ENCODE measurements around the gene ZBTB4. TPM values are rescaled to one million over a fixed set of nuclear protein-coding genes. Genes with fewer than 3 reads are reported as not detected.

Gene ZBTB4
- total and polyA plus RNA-seq, 9 of the 15 experiments (the other 6 are each of a cell fraction or from before 2014, with no cell fraction given) = 0.92 to 6.9 (median 3.3) TPM

- in situ Hi-C loops (cut with MboI) = no loop called here
- Histone ChIP-seq H3K27me3 (ENCODE audit: control insufficient read depth in 2 of 2, insufficient read depth in 2 of 2, low read length in 2 of 2) (no peaks in the 10 kb centered on the region), H3K9me3 (replicated peaks; ENCODE audit: control insufficient read depth, insufficient read depth, low read depth, low read length) (no peaks in the 10 kb centered on the region), H3K79me2 (ENCODE audit: control insufficient read depth, insufficient read depth, low read length) (no peaks in the 10 kb centered on the region), H3K4me2 (ENCODE audit: insufficient read depth, low read length) (no peak overlapping the region), H3K4me1 (replicated peaks in 1 of 2; ENCODE audit: control insufficient read depth in 2 of 2, insufficient read depth in 2 of 2, low read length in 2 of 2) (peaks cover 0 to 14% of the 10 kb centered on the region in 2 experiments; a peak in 2 of 5 replicates), H4K20me1 (replicated peaks; ENCODE audit: control insufficient read depth, insufficient read depth, low read length) (no peaks in the 10 kb centered on the region), H3K9me1 (ENCODE audit: control insufficient read depth, insufficient read depth, low read length) (no peaks in the 10 kb centered on the region), H3K9ac (ENCODE audit: insufficient read depth in 1 of 2, low read depth in 2 of 2, low read length in 2 of 2) (no peak overlapping the region; a peak in 1 of 4 replicates), H3K36me3 (ENCODE audit: control insufficient read depth, insufficient read depth, low read length) (no peaks in the 10 kb centered on the region), H3K27ac (ENCODE audit: extremely low read depth, low read depth, low read length) (no peak overlapping the region), H3K4me3 (no peak overlapping the region), H2AFZ (ENCODE audit: low read depth, low read length) (no peak overlapping the region)
- ATAC-seq (no peak), FAIRE-seq (no peak), DNase-seq (ENCODE audit: extremely low read depth in 1 of 4, low spot score in 3 of 4) (no peak)
- no peak for TF ChIP-seq CSDE1 (IDR thresholded peaks at IDR 0.05)
- TF ChIP-seq CCAR2 (IDR thresholded peaks at IDR 0.05; ENCODE audit: low read depth, low read length) = no peak
- TF ChIP-seq, protein P1, sequence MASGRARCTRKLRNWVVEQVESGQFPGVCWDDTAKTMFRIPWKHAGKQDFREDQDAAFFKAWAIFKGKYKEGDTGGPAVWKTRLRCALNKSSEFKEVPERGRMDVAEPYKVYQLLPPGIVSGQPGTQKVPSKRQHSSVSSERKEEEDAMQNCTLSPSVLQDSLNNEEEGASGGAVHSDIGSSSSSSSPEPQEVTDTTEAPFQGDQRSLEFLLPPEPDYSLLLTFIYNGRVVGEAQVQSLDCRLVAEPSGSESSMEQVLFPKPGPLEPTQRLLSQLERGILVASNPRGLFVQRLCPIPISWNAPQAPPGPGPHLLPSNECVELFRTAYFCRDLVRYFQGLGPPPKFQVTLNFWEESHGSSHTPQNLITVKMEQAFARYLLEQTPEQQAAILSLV (tag; IDR thresholded peaks at IDR 0.05) = no peak
- TF ChIP-seq HIVEP1 (CRISPR knock-in tag; IDR thresholded peaks at IDR 0.05) = no peak
- no peak for TF ChIP-seq CGGBP1 (CRISPR knock-in tag; IDR thresholded peaks at IDR 0.05)
- no peak for TF ChIP-seq JUND (IDR thresholded peaks at IDR 0.05; ENCODE audit: borderline replicate concordance, low read depth, low read length)
- no peak for TF ChIP-seq JUND (tag; IDR thresholded peaks at IDR 0.05; ENCODE audit: borderline replicate concordance, low read depth, low read length)
- TF ChIP-seq ZNF695 (CRISPR knock-in tag; IDR thresholded peaks at IDR 0.05) = no peak
- TF ChIP-seq ETS2 (tag; IDR thresholded peaks at IDR 0.05; ENCODE audit: borderline replicate concordance, poor library complexity, severe bottlenecking) = no peak
- TF ChIP-seq, protein P2, sequence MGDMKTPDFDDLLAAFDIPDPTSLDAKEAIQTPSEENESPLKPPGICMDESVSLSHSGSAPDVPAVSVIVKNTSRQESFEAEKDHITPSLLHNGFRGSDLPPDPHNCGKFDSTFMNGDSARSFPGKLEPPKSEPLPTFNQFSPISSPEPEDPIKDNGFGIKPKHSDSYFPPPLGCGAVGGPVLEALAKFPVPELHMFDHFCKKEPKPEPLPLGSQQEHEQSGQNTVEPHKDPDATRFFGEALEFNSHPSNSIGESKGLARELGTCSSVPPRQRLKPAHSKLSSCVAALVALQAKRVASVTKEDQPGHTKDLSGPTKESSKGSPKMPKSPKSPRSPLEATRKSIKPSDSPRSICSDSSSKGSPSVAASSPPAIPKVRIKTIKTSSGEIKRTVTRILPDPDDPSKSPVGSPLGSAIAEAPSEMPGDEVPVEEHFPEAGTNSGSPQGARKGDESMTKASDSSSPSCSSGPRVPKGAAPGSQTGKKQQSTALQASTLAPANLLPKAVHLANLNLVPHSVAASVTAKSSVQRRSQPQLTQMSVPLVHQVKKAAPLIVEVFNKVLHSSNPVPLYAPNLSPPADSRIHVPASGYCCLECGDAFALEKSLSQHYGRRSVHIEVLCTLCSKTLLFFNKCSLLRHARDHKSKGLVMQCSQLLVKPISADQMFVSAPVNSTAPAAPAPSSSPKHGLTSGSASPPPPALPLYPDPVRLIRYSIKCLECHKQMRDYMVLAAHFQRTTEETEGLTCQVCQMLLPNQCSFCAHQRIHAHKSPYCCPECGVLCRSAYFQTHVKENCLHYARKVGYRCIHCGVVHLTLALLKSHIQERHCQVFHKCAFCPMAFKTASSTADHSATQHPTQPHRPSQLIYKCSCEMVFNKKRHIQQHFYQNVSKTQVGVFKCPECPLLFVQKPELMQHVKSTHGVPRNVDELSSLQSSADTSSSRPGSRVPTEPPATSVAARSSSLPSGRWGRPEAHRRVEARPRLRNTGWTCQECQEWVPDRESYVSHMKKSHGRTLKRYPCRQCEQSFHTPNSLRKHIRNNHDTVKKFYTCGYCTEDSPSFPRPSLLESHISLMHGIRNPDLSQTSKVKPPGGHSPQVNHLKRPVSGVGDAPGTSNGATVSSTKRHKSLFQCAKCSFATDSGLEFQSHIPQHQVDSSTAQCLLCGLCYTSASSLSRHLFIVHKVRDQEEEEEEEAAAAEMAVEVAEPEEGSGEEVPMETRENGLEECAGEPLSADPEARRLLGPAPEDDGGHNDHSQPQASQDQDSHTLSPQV (IDR thresholded peaks at IDR 0.05) = no peak
- no peak for TF ChIP-seq TSC22D4 (tag; IDR thresholded peaks at IDR 0.05)
- no peak for TF ChIP-seq ZNF57 (CRISPR knock-in tag; IDR thresholded peaks at IDR 0.05)
- no peak for TF ChIP-seq MXI1 (IDR thresholded peaks at IDR 0.05; ENCODE audit: low read depth, low read length)
- ChIA-PET CTCF (ENCODE audit: low intra/inter-chr PET ratio) (no interaction called here), POLR2A (interaction anchor here (0.6 to 1.8 kb wide), 2 partner anchors 9 to 50 kb away, joined by 3 to 8 read pairs; partner anchors contain the start of gene TMEM102)
- 73% methylated on average over 5 of the region's 8 CpGs for WGBS (ENCODE audit: insufficient coverage, low coverage, missing lambda C conversion rate)
- intact Hi-C loops (cut with micrococcal nuclease) = no loop called here
- no TSS peak for BruUV-seq (replicated peaks)
Observed at GRCh38 chr17:7425756-7426155, 53.7 kb downstream of the ZBTB4 start.
